ENCODE measurements around the gene DIAPH2.

The DIAPH2 gene

DNA sequence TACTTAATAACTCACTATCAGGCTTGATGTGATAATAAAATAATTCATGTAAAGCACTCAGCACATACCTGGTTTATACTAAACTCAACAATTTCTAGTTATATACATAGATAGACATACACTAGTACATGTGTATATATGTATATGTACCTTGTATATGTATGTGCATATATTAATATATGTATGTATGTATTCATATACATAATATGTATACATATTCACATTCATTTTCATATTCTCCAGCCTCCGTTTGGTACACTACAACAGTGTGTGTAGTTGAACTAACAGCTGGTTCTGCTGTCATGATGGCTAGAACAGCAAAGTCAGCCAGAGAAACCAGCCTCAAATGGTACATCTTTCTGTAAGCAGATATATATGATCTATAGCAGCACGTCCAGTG lies 869.2 kb downstream of the DIAPH2 start:
- TF ChIP-seq, protein P1, sequence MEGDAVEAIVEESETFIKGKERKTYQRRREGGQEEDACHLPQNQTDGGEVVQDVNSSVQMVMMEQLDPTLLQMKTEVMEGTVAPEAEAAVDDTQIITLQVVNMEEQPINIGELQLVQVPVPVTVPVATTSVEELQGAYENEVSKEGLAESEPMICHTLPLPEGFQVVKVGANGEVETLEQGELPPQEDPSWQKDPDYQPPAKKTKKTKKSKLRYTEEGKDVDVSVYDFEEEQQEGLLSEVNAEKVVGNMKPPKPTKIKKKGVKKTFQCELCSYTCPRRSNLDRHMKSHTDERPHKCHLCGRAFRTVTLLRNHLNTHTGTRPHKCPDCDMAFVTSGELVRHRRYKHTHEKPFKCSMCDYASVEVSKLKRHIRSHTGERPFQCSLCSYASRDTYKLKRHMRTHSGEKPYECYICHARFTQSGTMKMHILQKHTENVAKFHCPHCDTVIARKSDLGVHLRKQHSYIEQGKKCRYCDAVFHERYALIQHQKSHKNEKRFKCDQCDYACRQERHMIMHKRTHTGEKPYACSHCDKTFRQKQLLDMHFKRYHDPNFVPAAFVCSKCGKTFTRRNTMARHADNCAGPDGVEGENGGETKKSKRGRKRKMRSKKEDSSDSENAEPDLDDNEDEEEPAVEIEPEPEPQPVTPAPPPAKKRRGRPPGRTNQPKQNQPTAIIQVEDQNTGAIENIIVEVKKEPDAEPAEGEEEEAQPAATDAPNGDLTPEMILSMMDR (IDR thresholded peaks at IDR 0.05), result no peak

DNA sequence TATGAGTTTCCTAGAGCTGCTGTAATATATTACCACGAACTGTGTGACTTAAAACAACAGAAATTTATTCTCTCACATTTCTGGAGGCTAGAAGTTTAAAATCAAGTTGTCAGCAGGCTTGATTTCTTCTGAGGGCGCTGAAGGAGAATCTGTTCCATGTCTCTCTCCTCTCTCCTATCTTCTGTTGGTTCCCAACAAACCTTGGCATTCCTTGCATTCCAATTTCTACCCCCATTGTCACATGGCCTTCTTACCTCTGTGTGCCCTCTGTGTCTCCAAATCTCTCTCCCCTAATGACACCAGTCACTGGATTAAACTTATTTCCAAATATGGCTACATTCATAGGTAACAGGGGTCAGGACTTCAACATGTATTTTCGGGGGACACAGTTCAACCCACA lies 871.7 kb downstream of the DIAPH2 start:
- TF ChIP-seq, protein P1 (IDR thresholded peaks at IDR 0.05), result no peak

DNA sequence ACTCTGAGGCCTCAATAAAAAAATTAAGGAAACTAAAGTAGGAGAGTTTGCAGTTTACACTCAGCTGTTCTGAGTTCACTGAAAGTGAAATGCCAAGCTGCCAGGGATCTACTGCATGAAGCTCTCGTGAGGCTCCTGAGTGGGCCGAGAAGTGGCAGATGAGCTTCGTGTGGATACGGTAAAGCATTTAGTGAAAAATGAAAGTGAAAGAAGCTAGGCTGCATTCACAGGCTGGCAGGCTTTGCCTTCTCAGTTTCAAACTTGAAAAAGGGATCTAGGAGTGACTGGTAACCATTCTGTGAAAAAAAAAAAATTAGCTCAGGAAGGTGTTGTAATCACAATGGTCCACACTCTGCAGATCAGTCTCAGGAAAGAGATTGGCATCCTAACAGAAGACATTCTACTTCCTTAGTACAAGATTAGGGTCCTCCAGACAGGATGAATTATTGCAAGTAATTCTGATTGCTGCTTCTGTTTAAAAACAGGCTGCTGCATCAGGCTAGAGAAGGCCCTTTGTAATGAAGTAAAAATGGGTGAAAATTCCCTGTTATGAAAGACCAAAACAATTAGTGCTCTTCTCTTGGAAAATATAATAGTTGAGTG lies 879.0 kb downstream of the DIAPH2 start:
- TF ChIP-seq, protein P1 (IDR thresholded peaks at IDR 0.05), result no peak

DNA sequence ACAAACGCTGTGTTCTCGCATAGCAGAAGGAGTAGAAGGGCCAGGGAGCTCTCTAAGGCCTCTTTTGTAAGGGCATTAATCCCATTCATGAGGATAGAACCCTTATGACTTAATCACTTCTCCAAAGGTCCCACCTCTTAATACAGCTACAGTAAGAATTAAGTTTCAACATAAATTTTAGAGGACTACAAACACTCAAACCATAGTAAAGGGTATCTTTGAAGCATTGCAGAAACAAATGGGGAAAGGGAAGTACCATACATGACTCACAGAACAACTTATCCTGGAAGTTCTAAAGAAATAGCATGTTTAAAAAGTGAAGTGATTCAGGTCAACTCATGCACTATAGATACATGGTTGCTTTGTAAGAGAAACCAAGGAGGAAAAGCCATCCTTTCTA lies 879.9 kb downstream of the DIAPH2 start:
- TF ChIP-seq, protein P1 (IDR thresholded peaks at IDR 0.05), result no peak

DNA sequence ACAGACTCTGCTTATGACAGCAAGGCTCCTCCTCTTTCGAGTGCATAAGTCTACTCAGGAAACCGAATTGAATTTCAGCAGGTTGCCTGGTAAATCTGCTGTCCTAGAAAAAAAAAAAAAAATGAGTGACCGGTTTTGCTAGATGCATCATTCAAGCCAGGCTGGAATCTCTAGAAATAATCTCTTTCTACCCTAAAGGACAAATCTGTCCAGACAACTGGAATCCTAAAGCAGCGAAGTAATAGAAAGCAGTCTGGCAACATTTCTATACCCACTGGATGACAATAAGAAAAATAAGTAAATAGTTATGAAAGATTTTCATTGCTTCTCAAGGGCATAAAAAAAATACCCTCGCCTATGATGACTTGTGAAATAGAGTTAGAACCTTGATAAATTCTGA lies 902.5 kb downstream of the DIAPH2 start:
- TF ChIP-seq, protein P1 (IDR thresholded peaks at IDR 0.05), result no peak

DNA sequence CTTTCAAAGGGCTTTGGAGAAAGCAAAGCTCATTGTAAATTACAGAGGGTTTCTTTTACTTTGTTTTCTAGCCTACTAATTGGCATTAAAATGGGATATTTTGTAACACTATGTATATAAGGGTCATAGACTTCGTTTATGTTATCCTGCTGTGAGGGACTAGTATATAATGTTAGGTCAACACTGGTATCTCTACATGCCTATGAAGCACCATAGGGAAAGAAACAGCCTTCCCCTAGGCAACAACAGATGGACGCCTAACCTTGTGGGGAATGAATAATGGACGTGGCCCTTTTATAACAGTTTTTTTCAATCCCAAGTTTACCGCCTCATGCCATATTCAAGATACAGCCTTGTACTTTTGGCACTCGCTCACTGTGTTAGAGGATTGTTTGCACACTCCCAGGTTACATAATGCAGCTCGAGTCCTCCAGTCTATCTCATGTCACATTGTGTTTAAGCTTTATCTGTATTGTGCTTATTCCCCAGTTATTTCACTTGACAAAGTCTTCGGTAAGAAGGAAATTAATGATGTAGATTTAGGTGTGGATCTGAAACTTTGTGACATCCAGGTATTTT lies 910.1 kb downstream of the DIAPH2 start:
- TF ChIP-seq, protein P1 (IDR thresholded peaks at IDR 0.05), result no peak

DNA sequence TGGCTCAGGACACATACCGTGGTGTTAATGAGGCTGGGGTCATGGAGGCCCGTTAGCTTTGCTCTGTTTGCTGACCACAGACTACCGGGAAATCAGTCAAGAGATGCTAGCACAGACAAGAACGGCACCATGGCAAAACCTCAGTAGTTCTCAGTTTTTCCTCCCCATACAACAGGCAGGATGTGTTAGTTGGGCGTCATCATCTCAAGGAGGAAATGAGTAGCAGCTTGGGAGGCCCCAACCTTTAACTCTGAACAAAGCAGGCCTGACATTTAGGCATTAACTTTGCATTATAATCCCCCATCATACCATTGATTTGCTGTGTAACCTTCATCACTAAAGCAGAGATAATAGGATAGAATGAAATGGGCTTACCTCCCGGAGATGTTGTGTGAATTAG lies 913.3 kb downstream of the DIAPH2 start:
- TF ChIP-seq, protein P1 (IDR thresholded peaks at IDR 0.05), result no peak
